ENCODE results near the gene FLT4.
A peak's percentile ranks its signal among the peaks of the same experiment; 100 is the strongest.

GRCh38 chr5:180648658-180649296 is 623 bp downstream of the FLT4 start:
- TF ChIP-seq CTCF (IDR thresholded peaks at IDR 0.05) (peak in 1 of 7 experiments; percentile 15), POLR2A (IDR thresholded peaks at IDR 0.05) (no peak)

Measured in body of pancreas (tissue), 4 donors.